Measurements from ENCODE around the gene CCM2. TPM values are rescaled to one million over a fixed set of nuclear protein-coding genes. Genes with fewer than 3 reads are reported as not detected.

Gene CCM2
- total and polyA plus RNA-seq, 2 of the 8 experiments (the other 6 are each of a cell fraction or from before 2014, with no cell fraction given): 31.6 to 41.2 TPM

- POLR2A ChIA-PET (ENCODE audit: partially characterized antibody): interaction anchor here (17.9 kb wide), 1 partner anchor 15 kb away, joined by 327 read pairs; the partner anchor contains the start of gene MYO1G
- TF ChIP-seq RAD21 (IDR thresholded peaks at IDR 0.05 in 1 of 2, conservative IDR thresholded peaks at IDR 0.05 in 1 of 2; ENCODE audit: low read depth in 2 of 2, low read length in 2 of 2): peak; percentile 45 to 62
- TF ChIP-seq E2F6 (IDR thresholded peaks at IDR 0.05): peak; percentile 45; the same call in 1 of the 2 replicates
- no peak for TF ChIP-seq KDM5A (IDR thresholded peaks at IDR 0.05; ENCODE audit: low read length)
- no peak for TF ChIP-seq POLR2A (IDR thresholded peaks at IDR 0.05; ENCODE audit: control extremely low read depth in 1 of 2, low read depth in 2 of 2, low read length in 2 of 2)
- no peak for TF ChIP-seq ZNF274 (IDR thresholded peaks at IDR 0.05; ENCODE audit: borderline replicate concordance, extremely low read depth, low read length)
- peak; percentile 86 for TF ChIP-seq MAX (IDR thresholded peaks at IDR 0.05)
- peak in 2 of 3 experiments; percentile 49 to 53; a peak in 3 of 4 replicates for TF ChIP-seq CTCF (IDR thresholded peaks at IDR 0.05; ENCODE audit: control extremely low read depth in 1 of 3, insufficient read depth in 1 of 3, low read depth in 1 of 3, low read length in 3 of 3)
These were observed 32.2 kb upstream of the CCM2 start for GRCh38 chr7:44967571-44968446.

More at GRCh38 chr7:44967571-44968446, 32.2 kb upstream of the CCM2 start:
- Histone ChIP-seq H3K4ac (replicated peaks; ENCODE audit: insufficient read length, low read depth, low read length) (no peak overlapping the region), H3K27ac (ENCODE audit: low read depth, low read length) (no peak overlapping the region), H2BK12ac (ENCODE audit: low read depth, low read length) (no peak overlapping the region), H2BK20ac (ENCODE audit: low read length) (no peak overlapping the region; the same call in 1 of the 2 replicates), H3K9ac (replicated peaks in 1 of 4; ENCODE audit: extremely low read depth in 1 of 4, low read depth in 3 of 4, low read length in 3 of 4) (no peak overlapping the region), H2AK5ac (ENCODE audit: low read depth, low read length) (no peak overlapping the region), H3K4me3 (ENCODE audit: extremely low read depth in 1 of 4, insufficient read depth in 2 of 4, low read depth in 3 of 4, low read length in 4 of 4) (no peak overlapping the region), H3K79me1 (ENCODE audit: low read depth, low read length) (no peaks in the 10 kb centered on the region), H3K79me2 (ENCODE audit: control insufficient read depth in 1 of 2, insufficient read depth in 2 of 2, low read length in 2 of 2) (no peaks in the 10 kb centered on the region), H4K91ac (replicated peaks; ENCODE audit: insufficient read length, low read length) (no peak overlapping the region), H4K5ac (ENCODE audit: insufficient read length, low read depth, low read length) (no peak overlapping the region), H3K14ac (ENCODE audit: insufficient read length) (no peak overlapping the region), H3K56ac (replicated peaks; ENCODE audit: insufficient read length, low read depth, low read length) (no peak overlapping the region), H3K9me3 (ENCODE audit: insufficient read depth in 2 of 2, low read depth in 1 of 2, low read length in 1 of 2) (no peaks in the 10 kb centered on the region), H4K20me1 (replicated peaks in 1 of 2; ENCODE audit: control insufficient read depth in 1 of 2, insufficient read depth in 2 of 2, low read length in 2 of 2) (no peaks in the 10 kb centered on the region), H3K4me1 (replicated peaks in 1 of 4; ENCODE audit: control insufficient read depth in 3 of 4, insufficient read depth in 4 of 4, low read length in 3 of 4) (peaks cover 0 to 5% (median 1%) of the 10 kb centered on the region in 4 experiments; a peak in 4 of 7 replicates), H2BK120ac (replicated peaks; ENCODE audit: low read depth, low read length) (no peak overlapping the region), H2BK5ac (ENCODE audit: low read depth, low read length) (no peak overlapping the region), H3K36me3 (ENCODE audit: control insufficient read depth in 2 of 4, insufficient read depth in 4 of 4, low read length in 3 of 4) (no peaks in the 10 kb centered on the region), H3K23me2 (ENCODE audit: low read depth, low read length) (peaks cover 1% of the 10 kb centered on the region; the same call in 1 of the 2 replicates), H2BK15ac (ENCODE audit: low read length) (no peak overlapping the region), H3K4me2 (ENCODE audit: insufficient read depth in 1 of 2, low read depth in 2 of 2, low read length in 2 of 2) (no peak overlapping the region), H3K18ac (ENCODE audit: extremely low read depth, low read length) (no peak overlapping the region; the same call in 1 of the 2 replicates), H2AFZ (ENCODE audit: low read length) (no peak overlapping the region), H3K27me3 (replicated peaks in 1 of 4; ENCODE audit: control insufficient read depth in 3 of 4, extremely low read depth in 1 of 4, insufficient read depth in 3 of 4, low read length in 3 of 4) (peaks cover 1 to 15% (median 9%) of the 10 kb centered on the region in 4 experiments; a peak in 6 of 7 replicates), H3K23ac (ENCODE audit: insufficient read length) (no peak overlapping the region), H4K8ac (ENCODE audit: extremely low read depth, insufficient read depth, low read length) (peak overlapping the region; percentile 41; the same call in 1 of the 2 replicates)
- 84% methylated on average over 18 of the region's 18 CpGs; no CpG with 5 or more reads in 1 of the 2 experiments for WGBS, 2 experiments (ENCODE audit: extremely low coverage in 1 of 2, insufficient coverage in 1 of 2, insufficient read length in 1 of 2, insufficient replicate concordance in 2 of 2, low coverage in 1 of 2, low lambda C conversion rate in 2 of 2, missing lambda C conversion rate in 1 of 2)
- DNase-seq (ENCODE audit: low read depth in 1 of 2, low spot score in 2 of 2): peak in 1 of 2 experiments; percentile 72
- CTCF ChIA-PET (ENCODE audit: partially characterized antibody): interaction anchor here (1.2 kb wide), 1 partner anchor 168 kb away, joined by 7 read pairs; no protein-coding TSS in a partner anchor
- no peak for FAIRE-seq

Measured in H1 (cell line).